T-helper 17 cell (primary cell): ENCODE data around the gene TMEM119. TPM values are rescaled to one million over a fixed set of nuclear protein-coding genes. Genes with fewer than 3 reads are reported as not detected.
"Not testable (repeated sequence)": the region's sequence is repeated elsewhere in the genome, so short reads cannot be mapped to it uniquely, and the experiment has no call there.

Source experiments
- ATAC-seq: fragments of 150-1000 bp; cut with Tn5 transposase; 2 replicates; pipeline ENCODE4 v1.10.0; 2021; ENCODE audit warnings: mild to moderate bottlenecking, moderate library complexity
- DNase-seq, 3 donors: peaks; one replicate each; pipeline versions ENCODE4 v3.0.0 to v3.0.0-alpha.2; 2020 to 2021
- H3K9me3 ChIP-seq: one replicate; pipeline ENCODE4 v1.7.0; 2013; ENCODE audit warnings: low read length, mild to moderate bottlenecking; ENCODE audit not compliant: control insufficient read depth, poor library complexity, severe bottlenecking
- H3K27ac Mint-ChIP-seq: one replicate; pipeline ENCODE4 v1.8.0; 2022; ENCODE audit warnings: mild to moderate bottlenecking, moderate library complexity, mixed read lengths
- H3K27me3 Mint-ChIP-seq: one replicate; pipeline ENCODE4 v1.8.0; 2022; ENCODE audit warnings: mixed read lengths
- H3K36me3 Mint-ChIP-seq: one replicate; pipeline ENCODE4 v1.8.0; 2022; ENCODE audit warnings: low read depth, mixed read lengths
- H3K4me1 Mint-ChIP-seq: one replicate; pipeline ENCODE4 v1.8.0; 2022; ENCODE audit warnings: mild to moderate bottlenecking, mixed read lengths
- H3K4me3 Mint-ChIP-seq: one replicate; pipeline ENCODE4 v1.8.0; 2022; ENCODE audit warnings: mild to moderate bottlenecking, moderate library complexity, mixed read lengths
- total RNA-seq, 4 donors: library from RNA in 2 of 4; stranded (reverse) in 2 of 4; gene quantifications; one replicate each; pipeline ENCODE4 v1.2.3 and lab custom pipeline; 2022 to 2026

TMEM119 gene
- total RNA-seq, 2 donors from 2014 or later, result 3.9 to 5.0 TPM

- no peak for ATAC-seq
- Mint-ChIP-seq H3K36me3 (no peaks in the 10 kb centered on the region), H3K27me3 (no peaks in the 10 kb centered on the region), H3K4me3 (no peak overlapping the region), H3K4me1 (peaks cover 17% of the 10 kb centered on the region), H3K27ac (peak overlapping the region; percentile 45)
- H3K9me3 ChIP-seq, result no peaks in the 10 kb centered on the region
- DNase-seq, result no peak
These were observed 41.3 kb upstream of the TMEM119 start for GRCh38 chr12:108638997-108639822.

GRCh38 chr12:108638141-108638827 is 40.4 kb upstream of the TMEM119 start:
- ATAC-seq (no peak), DNase-seq (no peak)
- no peaks in the 10 kb centered on the region for H3K9me3 ChIP-seq
- Mint-ChIP-seq H3K36me3 (peaks cover under 1% of the 10 kb centered on the region), H3K27me3 (no peaks in the 10 kb centered on the region), H3K4me3 (no peak overlapping the region), H3K27ac (no peak overlapping the region), H3K4me1 (peaks cover 22% of the 10 kb centered on the region)

- peaks cover 26% of the 10 kb centered on the region for H3K4me1 Mint-ChIP-seq
- H3K36me3 Mint-ChIP-seq, result peaks cover 3% of the 10 kb centered on the region
- no peak overlapping the region for H3K4me3 Mint-ChIP-seq
- no peaks in the 10 kb centered on the region for H3K27me3 Mint-ChIP-seq
- peak overlapping the region; percentile 98 for H3K27ac Mint-ChIP-seq
- no peak for DNase-seq
- no peaks in the 10 kb centered on the region for H3K9me3 ChIP-seq
- no peak for ATAC-seq
These were observed 39.5 kb upstream of the TMEM119 start for GRCh38 chr12:108637222-108637971.

GRCh38 chr12:108635997-108636808 is 38.3 kb upstream of the TMEM119 start:
- Mint-ChIP-seq H3K36me3 (peaks cover 8% of the 10 kb centered on the region), H3K4me3 (peak overlapping the region; percentile 97), H3K4me1 (peaks cover 33% of the 10 kb centered on the region), H3K27ac (peak overlapping the region; percentile 98), H3K27me3 (no peaks in the 10 kb centered on the region)
- no peaks in the 10 kb centered on the region for H3K9me3 ChIP-seq
- ATAC-seq (no peak), DNase-seq (no peak)

- peak overlapping the region; percentile 97 for H3K4me3 Mint-ChIP-seq
- H3K27ac Mint-ChIP-seq, result peak overlapping the region; percentile 98
- H3K36me3 Mint-ChIP-seq, result peaks cover 8% of the 10 kb centered on the region
- DNase-seq, result no peak
- ATAC-seq, result peak; percentile 15
- H3K9me3 ChIP-seq, result no peaks in the 10 kb centered on the region
- no peaks in the 10 kb centered on the region for H3K27me3 Mint-ChIP-seq
- peaks cover 37% of the 10 kb centered on the region for H3K4me1 Mint-ChIP-seq
These were observed 37.5 kb upstream of the TMEM119 start for GRCh38 chr12:108635201-108635996.

- peaks cover 39% of the 10 kb centered on the region for H3K4me1 Mint-ChIP-seq
- peak; percentile 6 for ATAC-seq
- H3K27ac Mint-ChIP-seq, result peak overlapping the region; percentile 98
- H3K9me3 ChIP-seq, result no peaks in the 10 kb centered on the region
- peaks cover 8% of the 10 kb centered on the region for H3K36me3 Mint-ChIP-seq
- peak overlapping the region; percentile 97 for H3K4me3 Mint-ChIP-seq
- DNase-seq, result peak in 2 of 3 donors; percentile 20 to 28
- H3K27me3 Mint-ChIP-seq, result no peaks in the 10 kb centered on the region
These were observed 36.5 kb upstream of the TMEM119 start for GRCh38 chr12:108634341-108634751.

GRCh38 chr12:108633534-108634248 is 35.8 kb upstream of the TMEM119 start, which contains the start of gene SELPLG:
Gene SELPLG, minus strand, starts transcription at chr12:108633894. Its CDS starts 9,587 bp downstream, at chr12:108624307.
- ATAC-seq, result peak; percentile 77
- Mint-ChIP-seq H3K4me3 (peak within 1 kb of the TSS; percentile 97), H3K27me3 (no peaks in the 10 kb centered on the region), H3K4me1 (peaks cover 40% of the 10 kb centered on the region), H3K27ac (peak within 1 kb of the TSS; percentile 98), H3K36me3 (peaks cover 8% of the 10 kb centered on the region)
- peak; percentile 65 to 77 (median 71) for DNase-seq
- no peaks in the 10 kb centered on the region for H3K9me3 ChIP-seq

GRCh38 chr12:108633081-108633533 is 35.2 kb upstream of the TMEM119 start:
- H3K36me3 Mint-ChIP-seq, result peaks cover 11% of the 10 kb centered on the region
- peak overlapping the region; percentile 97 for H3K4me3 Mint-ChIP-seq
- ATAC-seq (no peak), DNase-seq (no peak)
- no peaks in the 10 kb centered on the region for H3K27me3 Mint-ChIP-seq
- H3K9me3 ChIP-seq, result no peaks in the 10 kb centered on the region
- peaks cover 43% of the 10 kb centered on the region for H3K4me1 Mint-ChIP-seq
- peak overlapping the region; percentile 98 for H3K27ac Mint-ChIP-seq

- H3K4me3 Mint-ChIP-seq, result peak overlapping the region; percentile 97
- not testable (repeated sequence) for H3K27me3 Mint-ChIP-seq, ATAC-seq, DNase-seq, H3K9me3 ChIP-seq
- peaks cover 12% of the 10 kb centered on the region for H3K36me3 Mint-ChIP-seq
- peaks cover 51% of the 10 kb centered on the region for H3K4me1 Mint-ChIP-seq
- peak overlapping the region; percentile 98 for H3K27ac Mint-ChIP-seq
These were observed 33.4 kb upstream of the TMEM119 start for GRCh38 chr12:108631261-108631660.

- H3K27ac Mint-ChIP-seq, result peak overlapping the region; percentile 98
- H3K4me3 Mint-ChIP-seq, result peak overlapping the region; percentile 97
- ATAC-seq (no peak), DNase-seq (no peak)
- H3K9me3 ChIP-seq, result no peaks in the 10 kb centered on the region
- H3K36me3 Mint-ChIP-seq, result peaks cover 13% of the 10 kb centered on the region
- H3K4me1 Mint-ChIP-seq, result peaks cover 47% of the 10 kb centered on the region
- H3K27me3 Mint-ChIP-seq, result no peaks in the 10 kb centered on the region
These were observed 32.8 kb upstream of the TMEM119 start for GRCh38 chr12:108630481-108631207.
